ENCODE measurements around the gene RAD18. TPM values are rescaled to one million over a fixed set of nuclear protein-coding genes. Genes with fewer than 3 reads are reported as not detected.
A peak's percentile ranks its signal among the peaks of the same experiment; 100 is the strongest.

The RAD18 gene
- total RNA-seq, result 10 to 100 TPM; 30.9 to 31.1 TPM

- POLR2A ChIA-PET, result interaction anchor here (0.7 kb wide), 1 partner anchor 9 kb away, joined by 3 read pairs; no protein-coding TSS in a partner anchor
- Mint-ChIP-seq H3K4me1 (peaks cover 33% of the 10 kb centered on the region), H3K9me3 (no peaks in the 10 kb centered on the region), H3K4me3 (peak within 1 kb of the TSS; percentile 94), H3K27me3 (peaks cover 3% of the 10 kb centered on the region), H3K27ac (peak within 1 kb of the TSS; percentile 94), H3K36me3 (peaks cover 4% of the 10 kb centered on the region)
- ATAC-seq (ENCODE audit: low read depth), result peak; percentile 94
- DNase-seq, result peak; percentile 96
These were observed at the start of gene RAD18 for GRCh38 chr3:8963137-8963853. Gene RAD18 (minus strand): TSS chr3:8963472. CDS start chr3:8963385, 87 bp downstream.

- DNase-seq (no peak), ATAC-seq (ENCODE audit: low read depth) (peak; percentile 72)
- H3K9me3 Mint-ChIP-seq, result no peaks in the 10 kb centered on the region
- no peak overlapping the region for H3K27ac Mint-ChIP-seq
- no peaks in the 10 kb centered on the region for H3K36me3 Mint-ChIP-seq
- peaks cover 2% of the 10 kb centered on the region for H3K27me3 Mint-ChIP-seq
- H3K4me3 Mint-ChIP-seq, result no peak overlapping the region
- peaks cover 9% of the 10 kb centered on the region for H3K4me1 Mint-ChIP-seq
- POLR2A ChIA-PET, result interaction anchor here (0.7 kb wide), 1 partner anchor 41 kb away, joined by 3 read pairs; no protein-coding TSS in a partner anchor
These were observed 49.2 kb upstream of the RAD18 start for GRCh38 chr3:9012521-9012920.

GRCh38 chr3:9009976-9010545, 46.8 kb upstream of the RAD18 start:
- H3K4me3 Mint-ChIP-seq, result no peak overlapping the region
- POLR2A ChIA-PET, result no interaction called here
- no peaks in the 10 kb centered on the region for H3K36me3 Mint-ChIP-seq
- DNase-seq (no peak), ATAC-seq (ENCODE audit: low read depth) (no peak)
- no peak overlapping the region for H3K27ac Mint-ChIP-seq
- no peaks in the 10 kb centered on the region for H3K9me3 Mint-ChIP-seq
- no peaks in the 10 kb centered on the region for H3K27me3 Mint-ChIP-seq
- peaks cover 9% of the 10 kb centered on the region for H3K4me1 Mint-ChIP-seq

- no peaks in the 10 kb centered on the region for H3K27me3 Mint-ChIP-seq
- no peaks in the 10 kb centered on the region for H3K9me3 Mint-ChIP-seq
- peaks cover 9% of the 10 kb centered on the region for H3K4me1 Mint-ChIP-seq
- DNase-seq (no peak), ATAC-seq (ENCODE audit: low read depth) (no peak)
- H3K4me3 Mint-ChIP-seq, result no peak overlapping the region
- no peak overlapping the region for H3K27ac Mint-ChIP-seq
- H3K36me3 Mint-ChIP-seq, result no peaks in the 10 kb centered on the region
- POLR2A ChIA-PET, result no interaction called here
These were observed 45.4 kb upstream of the RAD18 start for GRCh38 chr3:9008550-9009255.

- DNase-seq (no peak), ATAC-seq (ENCODE audit: low read depth) (no peak)
- no peaks in the 10 kb centered on the region for H3K9me3 Mint-ChIP-seq
- POLR2A ChIA-PET, result no interaction called here
- H3K4me3 Mint-ChIP-seq, result no peak overlapping the region
- H3K27ac Mint-ChIP-seq, result no peak overlapping the region
- peaks cover 9% of the 10 kb centered on the region for H3K4me1 Mint-ChIP-seq
- H3K27me3 Mint-ChIP-seq, result no peaks in the 10 kb centered on the region
- no peaks in the 10 kb centered on the region for H3K36me3 Mint-ChIP-seq
These were observed 44.7 kb upstream of the RAD18 start for GRCh38 chr3:9007928-9008327.

- H3K9me3 Mint-ChIP-seq, result no peaks in the 10 kb centered on the region
- DNase-seq (no peak), ATAC-seq (ENCODE audit: low read depth) (no peak)
These were observed 43.9 kb upstream of the RAD18 start for GRCh38 chr3:9007213-9007612.

GRCh38 chr3:9000041-9000440, 36.8 kb upstream of the RAD18 start:
- POLR2A ChIA-PET, result interaction anchor here (0.6 kb wide), 1 partner anchor 259 kb away, joined by 4 read pairs; no protein-coding TSS in a partner anchor
- no peaks in the 10 kb centered on the region for H3K4me1 Mint-ChIP-seq

More at GRCh38 chr3:9007213-9007612, 43.9 kb upstream of the RAD18 start:
- Mint-ChIP-seq H3K4me3 (no peak overlapping the region), H3K27me3 (no peaks in the 10 kb centered on the region), H3K27ac (no peak overlapping the region), H3K36me3 (no peaks in the 10 kb centered on the region), H3K4me1 (peaks cover 3% of the 10 kb centered on the region)
- POLR2A ChIA-PET, result no interaction called here

GRCh38 chr3:8997151-8997550, 33.9 kb upstream of the RAD18 start:
- H3K4me3 Mint-ChIP-seq, result no peak overlapping the region
- POLR2A ChIA-PET, result no interaction called here
- no peaks in the 10 kb centered on the region for H3K4me1 Mint-ChIP-seq
- H3K27me3 Mint-ChIP-seq, result peaks cover 4% of the 10 kb centered on the region
- ATAC-seq (ENCODE audit: low read depth) (no peak), DNase-seq (no peak)
- no peaks in the 10 kb centered on the region for H3K9me3 Mint-ChIP-seq
- no peaks in the 10 kb centered on the region for H3K36me3 Mint-ChIP-seq
- H3K27ac Mint-ChIP-seq, result no peak overlapping the region

More at GRCh38 chr3:9000041-9000440, 36.8 kb upstream of the RAD18 start:
- H3K4me3 Mint-ChIP-seq, result no peak overlapping the region
- H3K9me3 Mint-ChIP-seq, result no peaks in the 10 kb centered on the region
- ATAC-seq (ENCODE audit: low read depth) (no peak), DNase-seq (no peak)
- no peak overlapping the region for H3K27ac Mint-ChIP-seq
- peaks cover 4% of the 10 kb centered on the region for H3K27me3 Mint-ChIP-seq
- H3K36me3 Mint-ChIP-seq, result no peaks in the 10 kb centered on the region

GRCh38 chr3:8996681-8997121, 33.4 kb upstream of the RAD18 start:
- DNase-seq (no peak), ATAC-seq (ENCODE audit: low read depth) (no peak)
- Mint-ChIP-seq H3K4me1 (no peaks in the 10 kb centered on the region), H3K36me3 (no peaks in the 10 kb centered on the region), H3K27ac (no peak overlapping the region), H3K27me3 (peaks cover 2% of the 10 kb centered on the region), H3K9me3 (no peaks in the 10 kb centered on the region), H3K4me3 (no peak overlapping the region)
- POLR2A ChIA-PET, result no interaction called here

GRCh38 chr3:8996216-8996615, 32.9 kb upstream of the RAD18 start:
- peaks cover 1% of the 10 kb centered on the region for H3K4me1 Mint-ChIP-seq
- no peaks in the 10 kb centered on the region for H3K9me3 Mint-ChIP-seq
- H3K36me3 Mint-ChIP-seq, result no peaks in the 10 kb centered on the region
- H3K27me3 Mint-ChIP-seq, result no peaks in the 10 kb centered on the region
- DNase-seq, result no peak
- ATAC-seq (ENCODE audit: low read depth), result no peak
- POLR2A ChIA-PET, result no interaction called here
- no peak overlapping the region for H3K4me3 Mint-ChIP-seq
- no peak overlapping the region for H3K27ac Mint-ChIP-seq

GRCh38 chr3:8994226-8994625, 31.0 kb upstream of the RAD18 start:
- ATAC-seq (ENCODE audit: low read depth) (no peak), DNase-seq (no peak)
- Mint-ChIP-seq H3K36me3 (no peaks in the 10 kb centered on the region), H3K4me3 (no peak overlapping the region), H3K27me3 (no peaks in the 10 kb centered on the region), H3K4me1 (peaks cover 1% of the 10 kb centered on the region), H3K9me3 (no peaks in the 10 kb centered on the region), H3K27ac (no peak overlapping the region)
- POLR2A ChIA-PET, result no interaction called here

GRCh38 chr3:8993331-8993730, 30.1 kb upstream of the RAD18 start:
- H3K4me3 Mint-ChIP-seq, result no peak overlapping the region
- H3K27ac Mint-ChIP-seq, result no peak overlapping the region
- H3K9me3 Mint-ChIP-seq, result no peaks in the 10 kb centered on the region
- no peak for DNase-seq
- H3K4me1 Mint-ChIP-seq, result peaks cover 1% of the 10 kb centered on the region
- no peaks in the 10 kb centered on the region for H3K36me3 Mint-ChIP-seq
- POLR2A ChIA-PET, result no interaction called here
- H3K27me3 Mint-ChIP-seq, result no peaks in the 10 kb centered on the region
- ATAC-seq (ENCODE audit: low read depth), result no peak

GRCh38 chr3:8992854-8993253, 29.6 kb upstream of the RAD18 start:
- Mint-ChIP-seq H3K9me3 (no peaks in the 10 kb centered on the region), H3K36me3 (no peaks in the 10 kb centered on the region), H3K27ac (no peak overlapping the region), H3K27me3 (no peaks in the 10 kb centered on the region), H3K4me3 (no peak overlapping the region), H3K4me1 (peaks cover 4% of the 10 kb centered on the region)
- ATAC-seq (ENCODE audit: low read depth) (no peak), DNase-seq (no peak)
- POLR2A ChIA-PET, result no interaction called here

- no peaks in the 10 kb centered on the region for H3K36me3 Mint-ChIP-seq
- DNase-seq, result no peak
- POLR2A ChIA-PET, result no interaction called here
- H3K27ac Mint-ChIP-seq, result no peak overlapping the region
- H3K4me1 Mint-ChIP-seq, result peaks cover 6% of the 10 kb centered on the region
- ATAC-seq (ENCODE audit: low read depth), result no peak
- no peak overlapping the region for H3K4me3 Mint-ChIP-seq
- no peaks in the 10 kb centered on the region for H3K9me3 Mint-ChIP-seq
- H3K27me3 Mint-ChIP-seq, result no peaks in the 10 kb centered on the region
These were observed 28.9 kb upstream of the RAD18 start for GRCh38 chr3:8992199-8992598.

Data from activated naive CD8-positive, alpha-beta T cell treated with anti-CD3 and anti-CD28 coated beads, Interleukin-2, amount 10 ng/mL, durations not matched to agents 7 days and 5 days (primary cell).